CD4-positive, CD25-positive, alpha-beta regulatory T cell (primary cell): Measurements from ENCODE around the gene ACTR1B. TPM values are rescaled to one million over a fixed set of nuclear protein-coding genes. Genes with fewer than 3 reads are reported as not detected.
"Not testable (repeated sequence)": the region's sequence is repeated elsewhere in the genome, so short reads cannot be mapped to it uniquely, and the experiment has no call there.

Source experiments
- ATAC-seq, 2 donors: fragments of 150-1000 bp; cut with Tn5 transposase; one replicate each; pipeline ENCODE4 v1.10.0; 2021; ENCODE audit warnings: low read depth in 2 of 2, moderate number of reproducible peaks in 2 of 2, moderate library complexity in 1 of 2
- DNase-seq, 3 donors: peaks; one replicate each; pipeline versions ENCODE4 v3.0.0 to v3.0.0-alpha.2; 2012 to 2022; ENCODE audit warnings: mixed read lengths in 1 of 3
- H3K27ac ChIP-seq: one replicate; pipeline ENCODE4 v1.7.0; 2013; ENCODE audit warnings: mild to moderate bottlenecking, low read length; ENCODE audit not compliant: insufficient read depth, poor library complexity, severe bottlenecking
- H3K27me3 ChIP-seq: one replicate; pipeline ENCODE4 v1.7.0; 2013; ENCODE audit warnings: low read length; ENCODE audit not compliant: control insufficient read depth, insufficient read depth
- H3K36me3 ChIP-seq: one replicate; pipeline ENCODE4 v1.7.0; 2013; ENCODE audit warnings: mild to moderate bottlenecking, low read length, moderate library complexity; ENCODE audit not compliant: control insufficient read depth, insufficient read depth
- H3K4me1 ChIP-seq: 2 replicates; pipeline ENCODE4 v1.7.0; 2013; ENCODE audit warnings: mild to moderate bottlenecking, low read length; ENCODE audit not compliant: insufficient read depth, control insufficient read depth, poor library complexity, severe bottlenecking
- H3K4me3 ChIP-seq: one replicate; pipeline ENCODE4 v1.7.0; 2013; ENCODE audit warnings: low read depth, mild to moderate bottlenecking, low read length, moderate library complexity
- H3K9me3 ChIP-seq, 2 experiments: 1 replicate in 1 of 2; 2 replicates in 1 of 2; pipeline ENCODE4 v1.7.0; 2013; ENCODE audit warnings: low read length in 2 of 2, mild to moderate bottlenecking in 1 of 2, moderate library complexity in 1 of 2; ENCODE audit not compliant: control insufficient read depth in 2 of 2
- H3K27ac Mint-ChIP-seq, 3 donors: one replicate each; pipeline ENCODE4 v1.8.0; 2020 to 2022; ENCODE audit warnings: mild to moderate bottlenecking in 3 of 3, mixed read lengths in 3 of 3, moderate library complexity in 2 of 3
- H3K27me3 Mint-ChIP-seq: one replicate; pipeline ENCODE4 v1.8.0; 2022; ENCODE audit warnings: mild to moderate bottlenecking, mixed read lengths
- H3K36me3 Mint-ChIP-seq: one replicate; pipeline ENCODE4 v1.8.0; 2020; ENCODE audit warnings: mixed read lengths
- H3K4me1 Mint-ChIP-seq, 4 donors: one replicate each; pipeline ENCODE4 v1.8.0; 2020 to 2022; ENCODE audit warnings: mixed read lengths in 4 of 4, mild to moderate bottlenecking in 1 of 4
- H3K4me3 Mint-ChIP-seq, 4 donors: one replicate each; pipeline ENCODE4 v1.8.0; 2020 to 2022; ENCODE audit warnings: mild to moderate bottlenecking in 4 of 4, mixed read lengths in 4 of 4, moderate library complexity in 3 of 4
- H3K9me3 Mint-ChIP-seq, 7 donors: one replicate each; pipeline ENCODE4 v1.8.0; 2020 to 2022; ENCODE audit warnings: mixed read lengths in 7 of 7, mild to moderate bottlenecking in 3 of 7, moderate library complexity in 2 of 7
- polyA plus RNA-seq, 4 donors: library from polyadenylated mRNA; unstranded; fragments of 300-500 nt; fragmentation: Illumina TruSeq; gene quantifications; one replicate each; pipeline ENCODE4 v1.2.3, GENCODE V29; 2021
- total RNA-seq: library from RNA; stranded (reverse); gene quantifications from one replicate; pipeline ENCODE4 v1.2.3, GENCODE V29; 2022

ACTR1B gene
- total and polyA plus RNA-seq, 5 donors from 2014 or later = 12.9 to 86.3 (median 21.9) TPM

GRCh38 chr2:97620492-97620891 lies 43.4 kb downstream of the ACTR1B start:
- not testable (repeated sequence) for H3K36me3 Mint-ChIP-seq

GRCh38 chr2:97618939-97619827 lies 44.7 kb downstream of the ACTR1B start:
- not testable (repeated sequence) for H3K9me3 ChIP-seq, H3K4me3 ChIP-seq, H3K4me1 ChIP-seq, DNase-seq, H3K27me3 Mint-ChIP-seq, H3K4me1 Mint-ChIP-seq, H3K4me3 Mint-ChIP-seq, H3K27ac ChIP-seq, H3K27me3 ChIP-seq, H3K36me3 Mint-ChIP-seq, H3K36me3 ChIP-seq, H3K27ac Mint-ChIP-seq, H3K9me3 Mint-ChIP-seq
- ATAC-seq = peak; percentile 51 to 61

More at GRCh38 chr2:97620492-97620891, 43.4 kb downstream of the ACTR1B start:
- not testable (repeated sequence) for ATAC-seq, H3K27me3 ChIP-seq, H3K4me3 ChIP-seq, H3K4me1 ChIP-seq, H3K27ac ChIP-seq, H3K9me3 ChIP-seq, H3K27me3 Mint-ChIP-seq, DNase-seq, H3K9me3 Mint-ChIP-seq, H3K36me3 ChIP-seq, H3K4me1 Mint-ChIP-seq, H3K4me3 Mint-ChIP-seq
- peak overlapping the region in 1 of 3 donors; percentile 74 for H3K27ac Mint-ChIP-seq

DNA sequence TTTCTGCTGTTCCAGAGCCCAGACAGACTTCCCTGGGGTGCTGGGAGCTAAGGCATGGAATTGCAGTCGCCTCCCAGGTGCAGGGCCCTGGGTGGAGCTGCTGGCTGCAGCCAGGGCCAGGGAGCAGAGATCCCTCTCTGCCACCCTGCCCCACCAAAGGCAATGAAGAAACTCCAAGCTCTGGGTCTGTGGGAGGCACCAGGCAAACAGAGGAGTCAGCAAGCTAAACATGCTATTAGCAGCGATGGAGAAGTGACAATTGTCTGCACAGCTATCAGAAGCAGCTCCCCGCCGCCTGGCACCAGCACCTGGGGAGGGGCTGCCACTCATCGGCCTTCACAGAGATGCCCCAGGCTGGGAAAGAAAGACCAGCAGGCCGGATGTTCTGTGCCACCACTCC lies 45.9 kb downstream of the ACTR1B start:
- no peaks in the 10 kb centered on the region for H3K9me3 Mint-ChIP-seq
- DNase-seq = no peak
- no peak overlapping the region for H3K4me3 Mint-ChIP-seq

GRCh38 chr2:97615746-97616145 lies 48.1 kb downstream of the ACTR1B start:
- not testable (repeated sequence) for H3K4me1 ChIP-seq, H3K27ac Mint-ChIP-seq, H3K27me3 Mint-ChIP-seq

More for the DNA sequence above, 45.9 kb downstream of the ACTR1B start:
- Histone ChIP-seq H3K27ac (no peak overlapping the region), H3K9me3 (no peaks in the 10 kb centered on the region), H3K4me3 (no peak overlapping the region), H3K36me3 (no peaks in the 10 kb centered on the region), H3K27me3 (no peaks in the 10 kb centered on the region), H3K4me1 (no peaks in the 10 kb centered on the region)
- Mint-ChIP-seq H3K4me1 (peaks cover 0 to 3% (median 0%) of the 10 kb centered on the region in 4 donors), H3K27ac (no peak overlapping the region), H3K27me3 (no peaks in the 10 kb centered on the region), H3K36me3 (no peaks in the 10 kb centered on the region)
- ATAC-seq = no peak

GRCh38 chr2:97611895-97612294 lies 51.9 kb downstream of the ACTR1B start:
- H3K4me3 ChIP-seq, H3K27ac ChIP-seq, H3K36me3 ChIP-seq, H3K9me3 Mint-ChIP-seq, DNase-seq, H3K9me3 ChIP-seq, H3K4me1 Mint-ChIP-seq, H3K36me3 Mint-ChIP-seq, H3K27me3 Mint-ChIP-seq, H3K27ac Mint-ChIP-seq, H3K27me3 ChIP-seq, ATAC-seq, H3K4me1 ChIP-seq, H3K4me3 Mint-ChIP-seq: not testable (repeated sequence)

More at GRCh38 chr2:97615746-97616145, 48.1 kb downstream of the ACTR1B start:
- not testable (repeated sequence) for DNase-seq, H3K9me3 Mint-ChIP-seq, H3K36me3 ChIP-seq, H3K27me3 ChIP-seq, H3K27ac ChIP-seq, H3K4me3 Mint-ChIP-seq, H3K9me3 ChIP-seq, H3K4me1 Mint-ChIP-seq, ATAC-seq, H3K36me3 Mint-ChIP-seq, H3K4me3 ChIP-seq

GRCh38 chr2:97608745-97609144 lies 55.1 kb downstream of the ACTR1B start:
- not testable (repeated sequence) for DNase-seq, H3K4me1 ChIP-seq, ATAC-seq, H3K4me1 Mint-ChIP-seq, H3K36me3 ChIP-seq, H3K27me3 Mint-ChIP-seq, H3K27ac Mint-ChIP-seq, H3K27me3 ChIP-seq, H3K9me3 Mint-ChIP-seq, H3K36me3 Mint-ChIP-seq, H3K27ac ChIP-seq, H3K9me3 ChIP-seq, H3K4me3 ChIP-seq, H3K4me3 Mint-ChIP-seq

Other genes starting within 250 kb of the ACTR1B start
- gene ANKRD36B, start 74.2 kb downstream of the ACTR1B start, total RNA-seq = 108 TPM
- 10 to 100 TPM; 12.1 to 15.6 (median 13.7) TPM for gene ANKRD36B, start 74.2 kb downstream of the ACTR1B start, polyA plus RNA-seq
- gene COX5B, start 18.0 kb downstream of the ACTR1B start, total RNA-seq = 147 TPM
- 100 to 1,000 TPM; 379 to 538 (median 452) TPM for gene COX5B, start 18.0 kb downstream of the ACTR1B start, polyA plus RNA-seq
- gene C2orf92, start 5.7 kb upstream of the ACTR1B start, total RNA-seq = 20.4 TPM
- under 1 TPM in 1 of 4 donors, not detected in 3; 0.61 TPM for gene C2orf92, start 5.7 kb upstream of the ACTR1B start, polyA plus RNA-seq
- 431 TPM for gene ZAP70, start 49.5 kb upstream of the ACTR1B start, total RNA-seq
- 100 to 1,000 TPM; 104 to 144 (median 130) TPM for gene ZAP70, start 49.5 kb upstream of the ACTR1B start, polyA plus RNA-seq